Effector CD8-positive, alpha-beta T cell (primary cell): ENCODE data around the gene ASXL1.
"Not testable (repeated sequence)": the region's sequence is repeated elsewhere in the genome, so short reads cannot be mapped to it uniquely, and the experiment has no call there.

ENCODE experiments used
- DNase-seq: peaks from one replicate; lab custom pipeline; 2025; lab: John Stamatoyannopoulos, UW

Gene ASXL1

GRCh38 chr20:32362901-32363364, 4.8 kb downstream of the ASXL1 start:
- no peak for DNase-seq

- no peak for DNase-seq
Observed at GRCh38 chr20:32363492-32363891, 5.4 kb downstream of the ASXL1 start.

- DNase-seq: no peak
Observed at GRCh38 chr20:32364554-32365208, 6.5 kb downstream of the ASXL1 start.

- DNase-seq: no peak
Observed at GRCh38 chr20:32365564-32365963, 7.4 kb downstream of the ASXL1 start.

GRCh38 chr20:32366380-32366779, 8.2 kb downstream of the ASXL1 start:
- DNase-seq: no peak

GRCh38 chr20:32368323-32368722, 10.2 kb downstream of the ASXL1 start:
- DNase-seq: no peak

- no peak for DNase-seq
Observed at GRCh38 chr20:32368925-32369324, 10.8 kb downstream of the ASXL1 start.

- no peak for DNase-seq
Observed at GRCh38 chr20:32370897-32371296, 12.8 kb downstream of the ASXL1 start.

- DNase-seq: no peak
Observed at GRCh38 chr20:32378461-32378860, 20.3 kb downstream of the ASXL1 start.

GRCh38 chr20:32380037-32380436, 21.9 kb downstream of the ASXL1 start:
- not testable (repeated sequence) for DNase-seq

- DNase-seq: no peak
Observed at GRCh38 chr20:32380745-32381144, 22.6 kb downstream of the ASXL1 start.

GRCh38 chr20:32382102-32382950, 24.2 kb downstream of the ASXL1 start:
- no peak for DNase-seq

- not testable (repeated sequence) for DNase-seq
Observed at GRCh38 chr20:32383441-32383840, 25.3 kb downstream of the ASXL1 start.

- no peak for DNase-seq
Observed at GRCh38 chr20:32385541-32385940, 27.4 kb downstream of the ASXL1 start.

- no peak for DNase-seq
Observed at GRCh38 chr20:32386091-32386490, 28.0 kb downstream of the ASXL1 start.

GRCh38 chr20:32387252-32387651, 29.1 kb downstream of the ASXL1 start:
- no peak for DNase-seq

- no peak for DNase-seq
Observed at GRCh38 chr20:32391003-32391402, 32.9 kb downstream of the ASXL1 start.

- no peak for DNase-seq
Observed at GRCh38 chr20:32395066-32395465, 36.9 kb downstream of the ASXL1 start.

- DNase-seq: no peak
Observed at GRCh38 chr20:32396646-32397160, 38.6 kb downstream of the ASXL1 start.

GRCh38 chr20:32397567-32398084, 39.5 kb downstream of the ASXL1 start:
- no peak for DNase-seq

- no peak for DNase-seq
Observed at GRCh38 chr20:32400476-32400875, 42.3 kb downstream of the ASXL1 start.

GRCh38 chr20:32404017-32404416, 45.9 kb downstream of the ASXL1 start:
- DNase-seq: no peak

- DNase-seq: no peak
Observed at GRCh38 chr20:32406701-32407100, 48.6 kb downstream of the ASXL1 start.
